Stimulated activated CD8-positive, alpha-beta memory T cell treated with anti-CD3 and anti-CD28 coated beads, Interleukin-4, amount 100 ng/mL, for 4 hours (primary cell): ENCODE data around the gene ROBO2.

ENCODE experiments used
- DNase-seq, 2 donors: peaks; one replicate each; pipeline ENCODE4 v3.0.0-alpha.2; 2020; ENCODE audit warnings: low read depth in 2 of 2, low spot score in 1 of 2

Gene ROBO2, protein sequence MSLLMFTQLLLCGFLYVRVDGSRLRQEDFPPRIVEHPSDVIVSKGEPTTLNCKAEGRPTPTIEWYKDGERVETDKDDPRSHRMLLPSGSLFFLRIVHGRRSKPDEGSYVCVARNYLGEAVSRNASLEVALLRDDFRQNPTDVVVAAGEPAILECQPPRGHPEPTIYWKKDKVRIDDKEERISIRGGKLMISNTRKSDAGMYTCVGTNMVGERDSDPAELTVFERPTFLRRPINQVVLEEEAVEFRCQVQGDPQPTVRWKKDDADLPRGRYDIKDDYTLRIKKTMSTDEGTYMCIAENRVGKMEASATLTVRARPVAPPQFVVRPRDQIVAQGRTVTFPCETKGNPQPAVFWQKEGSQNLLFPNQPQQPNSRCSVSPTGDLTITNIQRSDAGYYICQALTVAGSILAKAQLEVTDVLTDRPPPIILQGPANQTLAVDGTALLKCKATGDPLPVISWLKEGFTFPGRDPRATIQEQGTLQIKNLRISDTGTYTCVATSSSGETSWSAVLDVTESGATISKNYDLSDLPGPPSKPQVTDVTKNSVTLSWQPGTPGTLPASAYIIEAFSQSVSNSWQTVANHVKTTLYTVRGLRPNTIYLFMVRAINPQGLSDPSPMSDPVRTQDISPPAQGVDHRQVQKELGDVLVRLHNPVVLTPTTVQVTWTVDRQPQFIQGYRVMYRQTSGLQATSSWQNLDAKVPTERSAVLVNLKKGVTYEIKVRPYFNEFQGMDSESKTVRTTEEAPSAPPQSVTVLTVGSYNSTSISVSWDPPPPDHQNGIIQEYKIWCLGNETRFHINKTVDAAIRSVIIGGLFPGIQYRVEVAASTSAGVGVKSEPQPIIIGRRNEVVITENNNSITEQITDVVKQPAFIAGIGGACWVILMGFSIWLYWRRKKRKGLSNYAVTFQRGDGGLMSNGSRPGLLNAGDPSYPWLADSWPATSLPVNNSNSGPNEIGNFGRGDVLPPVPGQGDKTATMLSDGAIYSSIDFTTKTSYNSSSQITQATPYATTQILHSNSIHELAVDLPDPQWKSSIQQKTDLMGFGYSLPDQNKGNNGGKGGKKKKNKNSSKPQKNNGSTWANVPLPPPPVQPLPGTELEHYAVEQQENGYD (N-terminal part only)

DNA sequence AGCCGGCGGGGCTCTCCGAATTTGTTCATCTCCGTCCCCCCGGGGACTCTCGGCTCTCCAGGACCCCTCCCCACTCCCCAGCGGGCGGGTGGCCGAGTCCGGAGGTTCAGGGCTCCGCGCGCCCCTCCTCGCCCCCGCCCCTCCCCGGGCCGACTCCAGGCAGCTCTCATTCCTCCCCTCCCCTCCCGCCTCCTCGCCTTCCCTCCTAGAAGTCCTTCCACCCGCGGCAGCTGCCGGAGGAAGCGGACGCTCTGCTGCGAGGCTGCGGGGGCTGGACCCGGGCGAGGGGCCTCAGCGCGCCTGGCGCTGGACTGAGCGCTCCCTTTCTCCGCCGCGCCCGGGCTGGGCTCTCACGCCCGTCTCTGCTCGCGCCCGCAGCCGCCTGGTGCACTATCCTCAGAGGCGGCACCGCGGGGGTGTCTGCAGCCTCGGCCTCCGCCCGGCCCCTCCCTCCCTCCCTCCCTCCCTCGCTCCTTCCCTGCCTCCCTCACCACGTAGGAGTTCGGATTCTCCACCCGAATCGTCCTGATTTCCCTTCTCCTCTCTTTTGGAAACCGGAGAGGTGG is at the start of gene ROBO2:
TSS of gene ROBO2 (plus strand) at position 494 of the 566 bp plus-strand sequence. CDS start 687 bp downstream, outside the sequence.
- no peak for DNase-seq

DNA sequence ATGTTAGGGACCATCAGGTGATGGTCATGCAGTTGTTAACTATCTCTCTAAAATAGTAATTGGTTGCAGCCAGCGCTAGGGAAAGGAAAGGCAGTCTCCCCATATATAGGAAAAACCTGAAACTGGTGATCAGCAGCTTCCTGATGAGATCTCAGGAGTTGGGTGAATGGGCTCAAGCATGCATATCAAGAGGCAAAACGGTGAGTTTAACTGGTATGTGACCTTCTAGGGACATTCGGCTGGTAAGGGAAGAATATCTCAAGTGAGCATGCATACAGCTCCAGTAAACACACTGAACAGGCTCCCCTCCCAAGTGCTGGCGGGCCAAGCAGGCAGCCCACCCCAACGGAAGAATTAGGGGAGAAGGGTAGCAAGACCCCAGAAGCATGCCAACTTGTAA is 49.3 kb upstream of the ROBO2 start:
- DNase-seq = no peak

GRCh38 chr3:76991165-76991564 is 48.7 kb upstream of the ROBO2 start:
- DNase-seq = no peak

- DNase-seq = no peak
Measured at GRCh38 chr3:76997733-76998132, 42.2 kb upstream of the ROBO2 start.

- DNase-seq = no peak
Measured at GRCh38 chr3:76998555-76998954, 41.3 kb upstream of the ROBO2 start.

GRCh38 chr3:77001062-77001701 is 38.7 kb upstream of the ROBO2 start:
- no peak for DNase-seq

- DNase-seq = no peak
Measured at GRCh38 chr3:77014226-77014625, 25.7 kb upstream of the ROBO2 start.

- DNase-seq = no peak
Measured at GRCh38 chr3:77025471-77025870, 14.4 kb upstream of the ROBO2 start.

GRCh38 chr3:77026904-77027634 is 12.8 kb upstream of the ROBO2 start:
- no peak for DNase-seq

DNA sequence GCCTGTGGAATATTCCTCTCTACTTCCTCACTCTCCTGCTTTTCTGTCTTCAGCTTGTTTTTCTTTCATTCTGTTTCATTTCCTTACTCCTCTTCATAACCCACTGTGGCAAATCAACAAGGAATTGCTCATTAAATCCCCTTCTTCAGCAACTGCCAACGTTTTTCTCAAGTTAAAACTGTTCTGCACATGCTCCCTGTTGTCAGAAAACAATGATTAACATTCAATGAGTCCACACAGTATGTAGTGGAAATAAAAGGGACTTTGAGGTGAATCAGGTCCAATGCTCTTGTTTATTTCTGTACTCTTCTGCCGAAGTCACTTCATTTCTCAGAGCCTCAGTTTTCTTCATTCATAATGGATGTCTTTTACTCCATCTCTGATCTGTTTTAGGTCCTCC is 11.9 kb upstream of the ROBO2 start:
- no peak for DNase-seq

GRCh38 chr3:77038468-77038929 is 1.4 kb upstream of the ROBO2 start:
- DNase-seq = no peak

- DNase-seq = no peak
Measured at GRCh38 chr3:77038930-77039605, 831 bp upstream of the ROBO2 start.

DNA sequence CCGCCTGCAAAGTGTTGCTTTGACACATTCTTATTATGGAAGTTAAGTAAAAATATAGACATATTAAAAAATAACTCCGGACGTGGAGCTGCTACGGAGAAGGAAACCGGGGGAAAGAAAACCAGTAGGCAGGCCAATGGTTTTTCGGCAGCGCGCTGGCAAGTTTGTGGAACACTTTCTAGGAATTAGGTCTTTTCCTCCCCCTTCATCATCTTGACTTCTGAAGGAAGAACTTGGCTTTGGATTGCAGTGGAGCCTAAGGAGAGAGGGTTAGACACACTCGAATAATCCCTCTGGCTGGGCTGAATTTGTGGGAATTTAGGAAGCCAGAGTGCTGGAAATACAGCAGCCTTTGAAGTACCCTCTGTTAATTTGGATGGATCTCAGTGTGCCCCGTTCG is 317 bp downstream of the ROBO2 start:
- no peak for DNase-seq

DNA sequence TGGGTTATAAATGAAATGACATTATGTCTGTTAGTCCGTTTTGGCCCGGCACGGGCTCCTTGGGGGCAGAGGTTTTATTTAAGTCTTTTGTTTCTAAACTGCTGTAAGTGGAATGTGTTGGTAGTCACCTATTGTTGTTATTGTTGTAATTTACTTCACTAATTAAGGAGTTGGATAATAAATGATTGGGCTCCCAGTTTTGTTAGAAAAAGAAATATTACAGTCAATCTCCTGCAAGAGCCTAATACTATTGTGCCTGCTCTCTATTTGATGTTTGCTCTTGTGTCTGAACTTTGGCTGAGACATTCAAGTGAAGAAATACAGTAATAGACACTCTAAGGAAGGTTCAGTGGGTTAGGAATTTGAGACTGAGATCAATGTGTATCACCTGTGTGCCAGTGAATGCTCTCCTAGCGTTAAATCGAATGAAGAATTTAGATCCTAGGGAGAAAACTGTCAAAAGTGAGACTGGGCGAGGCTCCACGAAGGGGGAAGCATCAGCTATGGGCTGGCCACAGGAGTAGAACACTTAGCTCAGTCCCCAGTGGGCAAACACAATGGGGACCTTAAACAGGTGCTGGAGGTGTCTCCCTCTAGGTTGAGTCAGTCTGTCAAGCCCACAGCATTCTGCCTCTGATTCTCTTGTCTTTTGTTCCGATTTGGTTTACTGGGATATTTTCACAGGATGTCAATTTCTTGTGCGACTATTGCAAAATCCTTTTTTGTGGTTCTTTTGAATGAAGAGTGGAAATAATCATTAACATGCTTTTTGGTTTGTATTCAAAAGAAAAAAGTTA is 1.2 kb downstream of the ROBO2 start:
- DNase-seq = no peak

DNA sequence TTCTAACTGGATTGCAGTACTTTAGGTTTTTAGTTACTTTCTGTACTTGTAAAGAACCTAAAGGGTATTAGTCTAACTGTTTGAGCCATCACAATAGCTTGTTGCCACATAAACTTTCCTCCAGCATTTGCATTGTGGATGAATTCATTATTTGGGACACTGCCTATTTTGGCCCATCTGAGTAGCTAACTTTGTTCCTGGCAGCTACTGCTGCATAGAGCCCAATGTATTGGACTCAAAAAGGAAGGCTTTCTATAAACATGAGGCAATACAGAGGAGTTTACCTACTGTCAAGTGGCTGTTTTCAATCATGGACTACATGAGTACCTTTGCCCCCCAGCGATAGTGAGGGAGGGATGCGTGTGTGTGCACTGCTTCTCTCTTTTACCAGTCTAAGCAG is 1.9 kb downstream of the ROBO2 start:
- DNase-seq = no peak

DNA sequence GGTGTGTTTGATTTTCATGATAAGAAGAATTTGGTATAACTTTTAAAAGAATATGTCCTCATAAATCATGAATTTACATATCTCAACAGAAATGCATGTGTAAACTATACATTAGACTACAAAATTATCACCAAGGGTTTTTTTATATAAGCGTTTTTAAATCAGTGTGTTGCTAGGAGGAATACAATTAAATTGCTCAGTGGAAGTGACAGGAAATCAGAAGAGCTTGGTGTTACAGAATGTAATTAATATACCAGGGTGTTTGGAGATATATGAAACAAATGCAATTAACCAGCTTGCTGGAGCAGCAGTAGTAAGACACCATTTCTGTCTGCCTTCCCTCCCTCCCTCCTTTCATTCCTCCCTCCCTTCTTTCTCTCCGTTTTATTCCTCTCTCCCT is 2.4 kb downstream of the ROBO2 start:
- no peak for DNase-seq

- DNase-seq = no peak
Measured at GRCh38 chr3:77042882-77043281, 3.0 kb downstream of the ROBO2 start.

DNA sequence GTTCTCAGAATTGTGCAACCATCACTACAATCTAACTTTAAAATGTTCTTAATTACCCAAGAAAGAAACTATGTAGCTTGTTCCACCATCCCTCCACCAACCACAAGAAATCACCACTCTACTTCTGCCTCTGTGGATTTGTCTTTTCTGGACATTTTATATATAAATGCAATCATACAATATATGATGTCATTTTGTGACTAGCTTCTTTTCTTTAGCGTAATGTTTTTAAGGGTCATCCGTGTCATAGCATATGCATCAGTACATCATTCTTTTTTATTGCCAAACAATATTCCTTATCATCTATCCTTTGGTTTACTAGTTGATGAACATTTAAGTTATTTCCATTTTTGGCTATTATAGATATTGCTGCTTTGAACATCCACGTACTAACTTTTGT is 5.8 kb downstream of the ROBO2 start:
- DNase-seq = no peak

DNA sequence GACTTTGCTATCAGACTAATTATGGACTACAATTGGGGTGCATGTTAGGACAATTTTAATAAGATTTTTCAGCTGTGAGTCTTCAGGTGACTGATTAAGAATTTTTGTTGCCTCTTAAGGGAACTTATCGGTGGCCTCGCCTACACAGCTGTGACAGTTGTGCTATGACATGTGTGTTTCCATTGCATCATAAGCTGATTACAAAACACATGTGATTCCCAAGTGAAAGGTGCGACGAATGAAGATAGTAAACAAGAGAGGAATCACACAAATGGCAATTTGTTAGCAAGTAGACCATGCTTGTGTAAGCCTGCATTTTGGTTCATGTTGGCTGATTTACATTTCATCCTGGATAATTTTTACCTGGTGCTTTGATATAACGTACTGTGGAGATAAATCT is 8.3 kb downstream of the ROBO2 start:
- no peak for DNase-seq
